HG03175 (cell line): ENCODE measurements around the gene HLA-DOB.
"Not testable (repeated sequence)": the region's sequence is repeated elsewhere in the genome, so short reads cannot be mapped to it uniquely, and the experiment has no call there.

Experiments used
- ATAC-seq: cut with Tn5 transposase; IDR thresholded peaks from one replicate; pipeline ENCODE4 v1.9.1; 2021; ENCODE audit warnings: mild to moderate bottlenecking, moderate library complexity; ENCODE audit not compliant: unreplicated experiment

The HLA-DOB gene

DNA sequence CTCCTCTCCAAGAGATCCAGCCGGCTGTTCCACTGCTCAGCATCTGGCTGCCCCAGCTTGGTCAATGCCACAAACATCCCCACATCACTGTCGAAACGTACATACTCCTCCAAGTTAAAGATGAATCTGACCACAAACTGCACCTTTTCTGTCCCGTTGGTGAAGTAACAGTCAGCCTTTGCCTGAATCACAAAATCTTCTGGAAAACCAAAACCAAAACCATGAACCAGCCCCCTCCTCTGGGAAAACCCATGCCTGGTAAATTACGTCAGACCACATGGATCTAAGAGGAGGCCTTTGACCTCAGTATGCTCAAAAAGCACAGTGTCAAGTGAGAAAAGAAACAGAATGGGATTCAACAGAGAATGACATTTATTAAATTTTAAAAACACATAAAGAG lies 1.7 kb downstream of the HLA-DOB start:
- ATAC-seq, result no peak

DNA sequence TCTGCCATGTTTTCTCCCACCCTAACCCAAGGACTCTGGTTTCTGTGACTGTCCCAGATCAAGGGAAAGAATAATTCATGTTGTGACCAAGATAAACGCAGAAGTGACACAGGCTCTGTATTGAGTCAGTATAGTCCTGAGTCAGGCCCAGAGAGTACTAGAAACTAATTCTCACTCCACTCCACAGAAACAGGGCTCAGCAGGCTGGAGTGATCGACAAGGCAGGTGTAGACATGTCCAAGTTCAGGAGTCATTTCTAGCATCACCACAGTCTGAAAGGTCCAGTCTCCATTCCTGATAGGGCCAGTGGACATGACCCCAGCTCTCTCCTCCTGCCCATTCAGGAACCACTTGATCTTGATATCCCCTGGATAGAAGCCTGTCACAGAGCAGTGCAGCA lies 2.7 kb downstream of the HLA-DOB start:
- ATAC-seq, result no peak

DNA sequence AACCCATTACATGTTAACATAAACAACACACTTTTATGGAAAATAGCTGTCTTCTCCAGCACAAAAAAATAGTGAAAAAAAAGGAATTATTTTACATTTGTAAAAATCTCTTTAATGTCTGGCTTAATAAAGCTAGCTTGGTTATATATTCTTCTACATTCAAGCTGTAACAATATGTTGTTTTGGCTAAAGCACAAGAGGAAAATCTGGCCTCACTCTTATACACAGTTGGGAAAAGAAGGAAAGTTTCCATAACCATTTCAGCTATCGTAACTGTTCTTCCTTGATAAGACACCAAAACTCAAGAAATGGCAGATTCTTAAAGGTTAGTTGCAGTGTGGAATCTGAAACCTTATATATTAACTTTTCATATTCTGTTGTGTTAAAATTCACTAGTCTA lies 7.6 kb downstream of the HLA-DOB start:
- ATAC-seq, result no peak

- no peak for ATAC-seq
Observed at GRCh38 chr6:32807020-32807580, 9.7 kb downstream of the HLA-DOB start.

DNA sequence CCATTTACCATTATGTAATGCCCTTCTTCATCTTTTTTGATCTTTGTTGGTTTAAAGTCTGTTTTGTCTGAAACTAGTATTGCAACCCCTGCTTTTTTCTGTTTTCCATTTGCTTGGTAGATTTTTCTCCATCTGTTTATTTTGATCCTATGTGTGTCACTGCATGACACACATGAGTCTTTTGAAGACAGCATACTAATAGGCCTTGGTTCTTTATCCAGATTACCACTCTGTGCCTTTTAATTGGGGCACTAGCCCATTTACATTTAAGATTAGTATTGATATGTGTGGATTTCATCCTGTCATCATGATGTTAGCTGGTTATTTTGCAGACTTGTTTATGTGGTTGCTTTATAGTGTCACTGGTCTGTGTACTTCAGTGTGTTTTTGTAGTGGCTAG lies 11.4 kb downstream of the HLA-DOB start:
- not testable (repeated sequence) for ATAC-seq

DNA sequence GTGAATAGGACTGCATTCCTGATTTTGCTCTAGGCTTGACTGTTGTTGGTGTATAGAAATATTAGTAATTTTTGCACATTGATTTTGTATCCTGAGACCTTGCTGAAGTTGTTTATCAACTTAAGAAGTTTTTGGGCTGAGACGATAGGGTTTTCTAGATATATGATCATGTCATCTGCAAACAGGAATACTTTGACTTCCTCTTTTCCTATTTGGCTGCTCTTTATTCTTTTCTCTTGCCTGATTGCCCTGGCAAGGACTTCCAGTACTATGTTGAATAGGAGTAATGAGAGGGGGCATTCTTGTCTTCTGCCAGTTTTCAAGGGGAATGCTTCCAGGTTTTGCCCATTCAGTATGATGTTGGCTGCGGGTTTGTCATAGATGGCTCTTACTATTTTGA lies 13.4 kb downstream of the HLA-DOB start:
- no peak for ATAC-seq

GRCh38 chr6:32799740-32800139 lies 17.1 kb downstream of the HLA-DOB start:
- no peak for ATAC-seq

GRCh38 chr6:32799168-32799567 lies 17.6 kb downstream of the HLA-DOB start:
- ATAC-seq, result no peak

DNA sequence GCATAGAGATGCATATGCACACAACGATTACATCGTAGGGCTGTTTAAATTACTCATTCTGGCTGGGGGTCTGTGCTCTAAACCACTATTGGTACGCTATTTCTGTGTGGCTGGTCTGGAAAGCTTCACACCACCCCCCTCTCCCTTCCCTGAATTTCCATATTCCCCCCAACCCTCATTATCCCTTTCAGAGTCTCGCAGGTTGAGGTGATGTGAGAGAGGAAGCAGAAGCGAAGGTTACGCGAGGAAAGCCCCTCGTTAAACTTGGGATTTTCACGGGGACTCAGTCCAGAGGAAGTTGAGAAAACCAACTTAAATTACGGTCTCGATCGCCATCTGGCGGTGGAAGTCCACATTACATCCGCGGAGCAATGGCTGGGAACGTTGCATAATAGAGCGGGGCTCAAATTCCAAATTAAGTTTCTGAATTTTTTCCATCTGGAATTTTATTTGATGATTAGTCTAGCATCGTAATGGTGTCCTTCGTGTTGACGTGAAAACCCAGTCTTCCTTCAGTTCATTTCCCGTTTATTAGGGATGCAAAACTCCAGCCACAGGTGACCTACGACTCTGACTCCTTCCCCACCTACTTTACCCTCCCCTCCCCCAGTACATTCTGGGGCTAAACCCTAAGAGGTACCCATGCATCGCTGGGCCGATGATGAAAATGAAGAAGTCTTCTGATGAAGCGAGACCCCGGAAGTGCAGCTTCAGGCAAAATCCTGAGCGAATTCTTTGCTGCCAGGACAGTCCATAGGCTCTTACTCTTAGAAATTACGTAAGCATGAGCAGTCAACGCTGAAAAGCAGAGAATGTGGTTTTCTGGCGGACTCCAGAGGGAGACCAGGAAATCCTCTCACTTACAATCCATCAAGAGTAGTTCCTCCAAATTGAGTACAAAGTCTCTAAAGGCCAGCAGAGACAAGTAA lies 19.7 kb downstream of the HLA-DOB start:
- ATAC-seq, result no peak

DNA sequence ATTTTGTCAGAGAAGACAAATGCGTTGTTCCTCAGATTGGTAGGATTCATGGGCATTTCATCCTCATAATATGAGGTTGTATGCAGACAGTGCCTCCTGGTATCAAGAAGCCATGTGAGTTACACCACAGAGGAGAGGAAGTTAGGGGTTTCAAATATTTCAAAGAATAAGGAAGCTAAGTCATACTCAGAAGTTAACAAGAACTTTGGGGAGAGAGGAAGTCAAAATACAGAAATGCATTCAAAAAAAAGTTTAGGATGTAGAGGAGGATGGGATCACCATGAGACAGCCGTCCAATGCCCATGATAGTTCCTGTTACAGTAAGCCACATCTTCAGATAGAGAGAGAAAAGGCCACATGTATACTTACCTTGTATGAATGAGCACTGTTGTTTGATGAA lies 22.3 kb downstream of the HLA-DOB start:
- ATAC-seq, result no peak

GRCh38 chr6:32792901-32793435 lies 23.8 kb downstream of the HLA-DOB start:
- no peak for ATAC-seq

- no peak for ATAC-seq
Observed at GRCh38 chr6:32790306-32790705, 26.5 kb downstream of the HLA-DOB start.

DNA sequence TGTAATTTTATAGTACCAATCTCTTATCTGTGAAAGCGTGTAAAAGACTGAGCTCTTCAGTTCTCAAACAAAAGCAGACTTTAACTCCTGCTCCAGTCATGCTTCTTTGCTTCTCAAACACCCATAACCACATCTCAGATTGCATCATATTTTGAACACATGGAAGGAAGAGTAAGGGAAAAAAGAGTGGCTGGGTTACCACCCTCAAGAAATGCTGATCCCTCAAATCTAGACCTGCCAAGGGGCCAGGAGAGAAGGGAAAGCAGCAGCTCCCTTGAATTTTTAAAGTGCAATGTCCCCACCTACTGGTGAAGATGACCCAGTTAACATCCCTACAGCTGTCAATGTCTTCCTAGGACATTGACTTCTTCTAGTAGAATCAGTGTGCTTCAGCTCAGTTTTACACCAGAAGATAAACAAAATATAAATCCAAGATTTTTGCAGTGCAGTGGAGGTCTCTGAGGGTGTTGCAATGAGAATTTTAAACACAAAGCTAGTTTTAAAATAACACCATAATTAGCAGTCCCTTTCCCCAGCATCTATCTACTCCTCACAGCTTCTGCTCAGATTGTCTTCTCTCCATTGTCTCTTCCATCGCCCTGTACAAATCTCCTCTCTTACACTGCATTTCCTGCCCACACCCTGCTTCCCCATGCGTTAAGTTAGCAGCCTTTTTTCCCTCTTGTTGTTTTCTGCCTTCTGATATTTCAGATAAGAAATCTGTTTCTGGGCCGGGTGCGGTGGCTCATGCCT lies 30.8 kb downstream of the HLA-DOB start:
- ATAC-seq, result no peak

DNA sequence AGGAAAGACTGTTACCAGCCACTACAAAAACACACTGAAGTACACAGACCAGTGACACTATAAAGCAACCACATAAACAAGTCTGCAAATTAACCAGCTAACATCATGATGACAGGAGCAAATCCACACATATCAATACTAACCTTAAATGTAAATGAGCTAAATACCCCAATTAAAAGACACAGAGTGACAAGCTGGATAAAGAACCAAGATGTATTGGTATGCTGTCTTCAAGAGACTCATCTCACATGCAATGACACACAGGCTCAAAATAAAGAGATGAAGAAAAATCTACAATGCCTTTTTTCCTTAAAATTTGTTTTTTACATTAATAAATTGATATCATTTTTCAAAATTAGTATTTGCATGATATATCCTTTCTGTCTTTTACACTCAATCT lies 33.9 kb downstream of the HLA-DOB start:
- not testable (repeated sequence) for ATAC-seq

- no peak for ATAC-seq
Observed at GRCh38 chr6:32779036-32779435, 37.8 kb downstream of the HLA-DOB start.

- ATAC-seq, result no peak
Observed at GRCh38 chr6:32775071-32775470, 41.7 kb downstream of the HLA-DOB start.

- no peak for ATAC-seq
Observed at GRCh38 chr6:32774426-32774825, 42.4 kb downstream of the HLA-DOB start.

GRCh38 chr6:32772656-32773055 lies 44.1 kb downstream of the HLA-DOB start:
- no peak for ATAC-seq

GRCh38 chr6:32764048-32764447 lies 52.8 kb downstream of the HLA-DOB start:
- no peak for ATAC-seq

DNA sequence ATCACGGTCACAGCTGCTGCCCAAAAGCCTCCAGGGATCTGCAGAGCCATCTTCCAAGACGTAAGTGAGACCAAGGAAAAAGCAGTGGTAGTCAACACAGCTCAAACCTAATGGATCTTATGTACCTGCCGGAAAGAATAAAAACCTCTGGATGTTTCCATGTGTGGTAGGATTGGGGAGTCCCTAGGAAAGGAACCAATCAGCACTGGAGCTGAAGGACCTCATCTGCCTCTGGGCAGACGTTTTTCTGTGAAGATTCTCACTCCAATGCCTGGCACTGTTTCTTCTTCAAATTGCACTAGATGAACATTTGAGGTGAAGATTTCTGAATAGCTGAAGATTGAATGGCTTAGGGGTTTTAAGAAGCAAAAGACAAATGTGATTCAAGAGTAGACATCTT lies 53.4 kb downstream of the HLA-DOB start, which contains the start of gene HLA-DQB2:
HLA-DQB2 (minus strand) TSS at position 112 of the 400 bp plus-strand sequence; CDS start at position 50, 62 bp downstream.
- no peak for ATAC-seq
